ENCODE data around the gene UCHL5. TPM values are rescaled to one million over a fixed set of nuclear protein-coding genes. Genes with fewer than 3 reads are reported as not detected.
"Not testable (repeated sequence)": the region's sequence is repeated elsewhere in the genome, so short reads cannot be mapped to it uniquely, and the experiment has no call there.

Gene UCHL5
- total RNA-seq, 2 experiments from 2014 or later = 28.6 to 82.5 TPM

DNA sequence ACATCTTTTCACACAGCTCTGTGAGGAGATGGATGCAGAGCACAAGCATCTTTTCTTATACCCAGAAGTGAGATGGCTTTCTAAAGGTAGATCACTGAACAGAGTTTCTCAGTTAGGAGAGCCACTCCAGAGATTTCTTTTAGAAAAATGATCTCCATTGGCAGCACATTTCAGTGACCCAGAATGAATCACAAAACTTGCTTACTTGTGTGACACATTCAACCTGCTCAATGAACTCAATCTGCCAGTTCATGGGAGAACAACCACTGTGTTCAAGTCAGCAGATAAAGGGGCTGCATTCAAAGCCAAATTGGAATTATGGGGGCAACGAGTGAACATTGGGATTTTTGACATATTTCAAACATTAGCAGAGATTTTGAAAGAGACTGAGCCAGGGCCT, 78.3 kb downstream of the UCHL5 start:
- Histone ChIP-seq H3K4me2 (ENCODE audit: low read length) (no peak overlapping the region), H2AFZ (ENCODE audit: low read length) (no peak overlapping the region), H3K9me2 (ENCODE audit: insufficient read depth, low read length) (no peaks in the 10 kb centered on the region), H3K9me3 (ENCODE audit: low read length) (no peaks in the 10 kb centered on the region), H3K27ac (ENCODE audit: low read depth, low read length, poor library complexity, severe bottlenecking) (no peak overlapping the region), H3K79me2 (ENCODE audit: insufficient read depth, low read depth, low read length) (no peaks in the 10 kb centered on the region), H3K4me3 (ENCODE audit: low read depth, low read length, poor library complexity, severe bottlenecking) (no peak overlapping the region), H4K20me1 (ENCODE audit: insufficient read depth, low read length) (no peaks in the 10 kb centered on the region), H3K4me1 (ENCODE audit: insufficient read depth, low read length, poor library complexity, severe bottlenecking) (no peaks in the 10 kb centered on the region), H3K36me3 (ENCODE audit: insufficient read depth, low read length) (no peaks in the 10 kb centered on the region)
- ChIA-PET CTCF (ENCODE audit: unreplicated experiment) (no interaction called here), POLR2A (interaction anchor here (0.6 to 0.7 kb wide), 2 partner anchors 24 to 43 kb away, joined by 3 to 4 read pairs; no protein-coding TSS in a partner anchor)
- intact Hi-C loops (cut with micrococcal nuclease; ENCODE audit: unreplicated experiment) = no loop called here
- TF ChIP-seq, protein P1, sequence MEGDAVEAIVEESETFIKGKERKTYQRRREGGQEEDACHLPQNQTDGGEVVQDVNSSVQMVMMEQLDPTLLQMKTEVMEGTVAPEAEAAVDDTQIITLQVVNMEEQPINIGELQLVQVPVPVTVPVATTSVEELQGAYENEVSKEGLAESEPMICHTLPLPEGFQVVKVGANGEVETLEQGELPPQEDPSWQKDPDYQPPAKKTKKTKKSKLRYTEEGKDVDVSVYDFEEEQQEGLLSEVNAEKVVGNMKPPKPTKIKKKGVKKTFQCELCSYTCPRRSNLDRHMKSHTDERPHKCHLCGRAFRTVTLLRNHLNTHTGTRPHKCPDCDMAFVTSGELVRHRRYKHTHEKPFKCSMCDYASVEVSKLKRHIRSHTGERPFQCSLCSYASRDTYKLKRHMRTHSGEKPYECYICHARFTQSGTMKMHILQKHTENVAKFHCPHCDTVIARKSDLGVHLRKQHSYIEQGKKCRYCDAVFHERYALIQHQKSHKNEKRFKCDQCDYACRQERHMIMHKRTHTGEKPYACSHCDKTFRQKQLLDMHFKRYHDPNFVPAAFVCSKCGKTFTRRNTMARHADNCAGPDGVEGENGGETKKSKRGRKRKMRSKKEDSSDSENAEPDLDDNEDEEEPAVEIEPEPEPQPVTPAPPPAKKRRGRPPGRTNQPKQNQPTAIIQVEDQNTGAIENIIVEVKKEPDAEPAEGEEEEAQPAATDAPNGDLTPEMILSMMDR (conservative IDR thresholded peaks at IDR 0.05; ENCODE audit: low read length) = no peak
- TF ChIP-seq EZH2phosphoT487 (IDR thresholded peaks at IDR 0.05; ENCODE audit: borderline replicate concordance, low read depth, low read length) = no peak
- BruUV-seq (replicated peaks) = no TSS peak
- no peak for DNase-seq (ENCODE audit: low spot score)

DNA sequence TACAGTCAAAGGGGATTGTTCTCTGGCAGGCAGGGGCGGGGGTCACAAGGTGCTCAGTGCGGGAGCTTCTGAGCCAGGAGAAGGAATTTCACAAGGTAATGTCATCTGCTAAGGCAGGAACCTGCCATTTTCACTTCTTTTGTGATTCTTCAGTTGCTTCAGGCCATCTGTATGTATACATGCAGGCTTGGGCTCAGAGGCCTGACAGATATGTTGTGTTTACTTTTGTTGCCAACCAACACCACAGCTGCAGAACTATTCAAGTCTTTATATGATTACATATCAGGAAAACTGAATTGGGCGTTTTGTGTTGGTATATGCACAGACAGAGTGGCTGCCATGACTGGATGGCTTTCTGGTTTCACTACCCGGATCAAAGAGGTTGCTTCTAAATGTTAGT, 78.8 kb downstream of the UCHL5 start:
- H3K9me3 ChIP-seq (ENCODE audit: low read length); H3K79me2 ChIP-seq (ENCODE audit: insufficient read depth, low read depth, low read length); H3K4me1 ChIP-seq (ENCODE audit: insufficient read depth, low read length, poor library complexity, severe bottlenecking); BruUV-seq (replicated peaks); H3K9me2 ChIP-seq (ENCODE audit: insufficient read depth, low read length); H3K4me3 ChIP-seq (ENCODE audit: low read depth, low read length, poor library complexity, severe bottlenecking); CTCF ChIA-PET (ENCODE audit: unreplicated experiment); intact Hi-C loops (cut with micrococcal nuclease; ENCODE audit: unreplicated experiment); DNase-seq (ENCODE audit: low spot score); H2AFZ ChIP-seq (ENCODE audit: low read length); H3K36me3 ChIP-seq (ENCODE audit: insufficient read depth, low read length); H3K4me2 ChIP-seq (ENCODE audit: low read length); H4K20me1 ChIP-seq (ENCODE audit: insufficient read depth, low read length); H3K27ac ChIP-seq (ENCODE audit: low read depth, low read length, poor library complexity, severe bottlenecking): not testable (repeated sequence)
- POLR2A ChIA-PET = interaction anchor here (0.6 to 0.7 kb wide), 3 partner anchors 13 to 44 kb away, joined by 3 to 4 read pairs (median 3); no protein-coding TSS in a partner anchor

DNA sequence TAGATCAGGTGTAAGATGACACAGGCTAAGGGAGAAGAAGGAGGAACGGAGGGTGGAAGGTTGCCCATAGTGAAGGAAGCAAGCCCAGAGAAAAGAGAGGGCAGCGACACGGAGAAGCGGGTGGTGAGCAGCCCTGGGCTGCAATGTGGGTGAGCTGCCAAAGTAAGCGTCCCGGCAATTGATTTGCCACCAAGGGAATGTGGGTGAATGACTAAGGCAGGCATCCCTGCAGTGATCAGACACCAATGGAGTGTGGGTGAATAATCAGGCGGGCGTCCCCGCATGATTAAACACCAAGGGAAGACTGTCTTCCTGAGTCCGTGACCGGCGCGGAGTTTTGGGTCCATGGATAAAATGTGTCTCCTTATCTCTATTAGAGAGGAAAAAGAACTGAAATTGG, 79.6 kb downstream of the UCHL5 start:
- ChIA-PET CTCF (ENCODE audit: unreplicated experiment) (no interaction called here), POLR2A (interaction anchor here (0.6 kb wide), 1 partner anchor 12 kb away, joined by 3 read pairs; no protein-coding TSS in a partner anchor)
- no peaks in the 10 kb centered on the region for H3K4me1 ChIP-seq (ENCODE audit: insufficient read depth, low read length, poor library complexity, severe bottlenecking)
- H2AFZ ChIP-seq (ENCODE audit: low read length) = no peak overlapping the region
- no TSS peak for BruUV-seq (replicated peaks)
- no peaks in the 10 kb centered on the region for H4K20me1 ChIP-seq (ENCODE audit: insufficient read depth, low read length)
- no peaks in the 10 kb centered on the region for H3K9me2 ChIP-seq (ENCODE audit: insufficient read depth, low read length)
- H3K4me3 ChIP-seq (ENCODE audit: low read depth, low read length, poor library complexity, severe bottlenecking) = no peak overlapping the region
- H3K79me2 ChIP-seq (ENCODE audit: insufficient read depth, low read depth, low read length) = no peaks in the 10 kb centered on the region
- intact Hi-C loops (cut with micrococcal nuclease; ENCODE audit: unreplicated experiment) = no loop called here
- no peaks in the 10 kb centered on the region for H3K36me3 ChIP-seq (ENCODE audit: insufficient read depth, low read length)
- TF ChIP-seq EZH2phosphoT487 (IDR thresholded peaks at IDR 0.05; ENCODE audit: borderline replicate concordance, low read depth, low read length) = no peak
- DNase-seq (ENCODE audit: low spot score) = no peak
- no peak overlapping the region for H3K27ac ChIP-seq (ENCODE audit: low read depth, low read length, poor library complexity, severe bottlenecking)
- no peak overlapping the region for H3K4me2 ChIP-seq (ENCODE audit: low read length)
- no peaks in the 10 kb centered on the region for H3K9me3 ChIP-seq (ENCODE audit: low read length)

DNA sequence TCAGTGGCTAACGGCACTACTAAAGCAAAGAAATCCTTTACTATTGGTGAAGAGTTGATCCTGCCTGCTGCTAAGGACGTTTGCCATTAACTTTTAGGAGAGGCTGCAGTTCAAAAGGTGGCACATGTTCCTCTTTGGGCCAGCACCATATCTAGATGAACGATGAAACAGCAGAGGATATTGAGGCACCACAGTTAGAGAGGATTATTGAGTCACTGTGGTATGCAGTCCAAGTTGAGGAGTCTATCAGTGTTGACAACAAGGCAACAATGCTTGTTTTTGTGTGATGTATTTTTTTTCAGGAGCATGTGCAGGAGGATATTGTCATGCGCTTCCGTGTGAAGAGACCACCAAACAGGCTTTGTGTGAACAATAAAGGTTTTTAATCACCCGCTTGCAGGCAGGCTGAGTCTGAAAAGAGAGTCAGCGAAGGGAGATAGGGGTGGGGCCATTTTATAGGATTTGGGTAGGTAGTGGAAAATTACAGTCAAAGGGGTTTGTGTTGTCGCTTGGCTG, 80.9 kb downstream of the UCHL5 start:
- no peak for TF ChIP-seq EZH2phosphoT487 (IDR thresholded peaks at IDR 0.05; ENCODE audit: borderline replicate concordance, low read depth, low read length)
- TF ChIP-seq, protein P1 (conservative IDR thresholded peaks at IDR 0.05; ENCODE audit: low read length) = no peak
- Histone ChIP-seq H3K79me2 (ENCODE audit: insufficient read depth, low read depth, low read length) (no peaks in the 10 kb centered on the region), H3K9me2 (ENCODE audit: insufficient read depth, low read length) (no peaks in the 10 kb centered on the region), H2AFZ (ENCODE audit: low read length) (no peak overlapping the region), H3K9me3 (ENCODE audit: low read length) (no peaks in the 10 kb centered on the region), H4K20me1 (ENCODE audit: insufficient read depth, low read length) (no peaks in the 10 kb centered on the region), H3K36me3 (ENCODE audit: insufficient read depth, low read length) (no peaks in the 10 kb centered on the region), H3K4me2 (ENCODE audit: low read length) (no peak overlapping the region), H3K4me3 (ENCODE audit: low read depth, low read length, poor library complexity, severe bottlenecking) (no peak overlapping the region), H3K4me1 (ENCODE audit: insufficient read depth, low read length, poor library complexity, severe bottlenecking) (no peaks in the 10 kb centered on the region), H3K27ac (ENCODE audit: low read depth, low read length, poor library complexity, severe bottlenecking) (no peak overlapping the region)
- DNase-seq (ENCODE audit: low spot score) = no peak
- ChIA-PET CTCF (ENCODE audit: unreplicated experiment) (no interaction called here), POLR2A (no interaction called here)
- intact Hi-C loops (cut with micrococcal nuclease; ENCODE audit: unreplicated experiment) = no loop called here
- no TSS peak for BruUV-seq (replicated peaks)
